GM12878 (cell line): ENCODE results near the gene MRPS9. TPM values are rescaled to one million over a fixed set of nuclear protein-coding genes. Genes with fewer than 3 reads are reported as not detected.

Source experiments
- ATAC-seq: fragments of 200-7000 bp; cut with Tn5 transposase; 3 replicates; pipeline ENCODE4 v1.9.1; 2020; ENCODE audit warnings: mild to moderate bottlenecking, moderate library complexity
- BruUV-seq: library from RNA; stranded (reverse); fragments of 400-500 nt; replicated peaks from 2 replicates; lab custom pipeline; 2021; lab: Mats Ljungman, UMichigan
- CTCF ChIA-PET: fragments of 300-600 bp; sonication (Branson Sonifier 250); formaldehyde crosslinking; extraction: SDS; loops from one replicate; lab custom pipeline; 2021; ENCODE audit warnings: inconsistent platforms; lab: Yijun Ruan, JAX
- POLR2A ChIA-PET: fragments of 350-600 bp; formaldehyde crosslinking; extraction: SDS; loops from one replicate; lab custom pipeline; 2021; ENCODE audit warnings: inconsistent platforms; lab: Charles Lee
- RAD21 ChIA-PET: fragments of 300-600 bp; sonication (Branson Sonifier 250); formaldehyde crosslinking; loops from one replicate; lab custom pipeline; 2023; ENCODE audit warnings: antibody characterized with exemption; ENCODE audit not compliant: unreplicated experiment; lab: Charles Lee
- SMC1A ChIA-PET: fragments of 300-600 bp; sonication (Branson Sonifier 250); formaldehyde crosslinking; loops from one replicate; lab custom pipeline; 2023; ENCODE audit not compliant: unreplicated experiment, uncharacterized antibody; lab: Charles Lee
- DNase-seq: peaks from one replicate; pipeline ENCODE4 v3.0.0-alpha.2; 2011; ENCODE audit warnings: low read depth, low spot score
- FAIRE-seq: peaks from 3 replicates; lab custom pipeline; 2011; peaks lifted over from hg19 to GRCh38; lab: Jason Lieb, UNC
- H2AFZ ChIP-seq: 2 replicates; pipeline ENCODE4 v1.6.0; 2011; ENCODE audit warnings: low read depth, low read length, control low read depth; ENCODE audit not compliant: control insufficient read depth
- H3K27ac ChIP-seq: 2 replicates; pipeline ENCODE4 v1.5.1; 2011; ENCODE audit warnings: control low read depth; ENCODE audit not compliant: control insufficient read depth, insufficient read depth
- H3K27me3 ChIP-seq, 2 experiments: replicated peaks in 1 of 2; 2 replicates each; pipeline versions ENCODE4 v1.6.0 to v1.6.1; 2011; ENCODE audit warnings: low read length in 1 of 2; ENCODE audit not compliant: control insufficient read depth in 2 of 2, insufficient read depth in 2 of 2
- H3K36me3 ChIP-seq, 2 experiments: 2 replicates each; pipeline ENCODE4 v1.5.1; 2011; ENCODE audit warnings: low read length in 1 of 2; ENCODE audit not compliant: control insufficient read depth in 2 of 2, insufficient read depth in 2 of 2
- H3K4me1 ChIP-seq: 2 replicates; pipeline ENCODE4 v1.6.1; 2011; ENCODE audit warnings: mild to moderate bottlenecking, low read length, moderate library complexity, mixed read lengths; ENCODE audit not compliant: control insufficient read depth, insufficient read depth
- H3K4me2 ChIP-seq: 2 replicates; pipeline ENCODE4 v1.6.0; 2011; ENCODE audit warnings: control low read depth; ENCODE audit not compliant: control insufficient read depth, insufficient read depth
- H3K4me3 ChIP-seq: fragments of 200-600 bp; sonication (generic); 2 replicates; pipeline ENCODE4 v1.5.1; 2016
- H3K79me2 ChIP-seq: 2 replicates; pipeline ENCODE4 v1.6.0; 2011; ENCODE audit warnings: low read length; ENCODE audit not compliant: control insufficient read depth, insufficient read depth
- H3K9ac ChIP-seq: 2 replicates; pipeline ENCODE4 v1.8.0; 2011; ENCODE audit warnings: low read length, control low read depth, mixed read lengths; ENCODE audit not compliant: control insufficient read depth, insufficient read depth
- H3K9me3 ChIP-seq: replicated peaks from 3 replicates; pipeline ENCODE4 v1.5.1; 2011; ENCODE audit warnings: mild to moderate bottlenecking, low read length; ENCODE audit not compliant: control insufficient read depth, insufficient read depth
- H4K20me1 ChIP-seq: 2 replicates; pipeline ENCODE4 v1.6.0; 2011; ENCODE audit not compliant: control insufficient read depth, insufficient read depth
- BCL11A ChIP-seq: IDR thresholded peaks from 2 replicates; pipeline ENCODE4 v1.6.1; 2011; ENCODE audit warnings: low read depth, low read length
- CHD1 ChIP-seq: IDR thresholded peaks from 2 replicates; pipeline ENCODE4 v1.6.1; 2012; ENCODE audit warnings: low read depth, low read length, improper control_type of control experiment
- EGR1 ChIP-seq, 2 experiments: IDR thresholded peaks; 1 replicate in 1 of 2; 2 replicates in 1 of 2; pipeline ENCODE4 v1.6.1; 2011 to 2012; ENCODE audit warnings: low read depth in 2 of 2, low read length in 2 of 2, borderline replicate concordance in 1 of 2, mild to moderate bottlenecking in 1 of 2, moderate library complexity in 1 of 2
- FOXM1 ChIP-seq: IDR thresholded peaks from 2 replicates; pipeline ENCODE4 v1.6.1; 2012; ENCODE audit warnings: low read depth, mild to moderate bottlenecking, inconsistent platforms, low read length, moderate library complexity
- NFYB ChIP-seq: IDR thresholded peaks from 2 replicates; pipeline ENCODE4 v1.6.1; 2011; ENCODE audit warnings: low read depth, mild to moderate bottlenecking, low read length, improper control_type of control experiment, moderate library complexity; ENCODE audit not compliant: insufficient read depth
- ZNF384 ChIP-seq: IDR thresholded peaks from 2 replicates; pipeline ENCODE4 v1.6.1; 2012; ENCODE audit warnings: low read depth, mild to moderate bottlenecking, low read length, improper control_type of control experiment, borderline replicate concordance
- WGBS: methylation state at CpG from one replicate; pipeline ENCODE4 v1.1.6; 2016; ENCODE audit warnings: low lambda C conversion rate; ENCODE audit not compliant: insufficient replicate concordance, insufficient coverage; ENCODE audit errors: missing lambda C conversion rate; 5-methylcytosine and 5-hydroxymethylcytosine counted together
- in situ Hi-C: fragments of 300-500 bp; cut with MboI; formaldehyde crosslinking; loops from 9 replicates; pipeline ENCODE4 v1.14.3; 2018; ENCODE audit warnings: mixed read lengths
- intact Hi-C: fragments of 100-400 bp; cut with micrococcal nuclease; formaldehyde crosslinking; loops from one replicate; pipeline ENCODE4 v1.14.2; 2022; ENCODE audit not compliant: unreplicated experiment
- polyA plus RNA-seq, 11 experiments: library from polyadenylated mRNA; depleted of rRNA in 4 of 11; unstranded in 6 of 11; stranded (reverse) in 5 of 11; fragments of >200 nt; fragmentation: Nextera tagmentation in 4 of 11; fragmentation: Illumina TruSeq in 1 of 11; extraction: Ambion mirVana in 4 of 11; extraction: Trizol in 1 of 11; gene quantifications; 1 replicate in 1 of 11; 2 replicates in 10 of 11; pipeline versions ENCODE4 v1.2.1 to v1.2.3, GENCODE V29; 2011 to 2016; ENCODE audit warnings: inconsistent platforms in 2 of 11, missing spikeins in 2 of 11, low read depth in 1 of 11
- total RNA-seq, 4 experiments: library from RNA; depleted of rRNA in 3 of 4; stranded (reverse); fragments of >200 nt in 3 of 4; fragmentation: Illumina TruSeq in 1 of 4; extraction: Trizol in 1 of 4; gene quantifications; 2 replicates each; pipeline versions ENCODE4 v1.2.1 to v1.2.3, GENCODE V29; 2013 to 2021
- TF ChIP-seq, protein P1 (sequence below): fragments of 450-650 bp; formaldehyde crosslinking; IDR thresholded peaks from 2 replicates; pipeline ENCODE4 v1.4.0; 2020; ENCODE audit warnings: mild to moderate bottlenecking, moderate library complexity

Gene MRPS9
- total and polyA plus RNA-seq, 10 of the 15 experiments (the other 5 are each of a cell fraction or from before 2014, with no cell fraction given) = 39.1 to 111 (median 63.4) TPM

GRCh38 chr2:105111365-105112150 is 73.7 kb downstream of the MRPS9 start:
- Histone ChIP-seq H3K27me3 (no peaks in the 10 kb centered on the region), H3K9me3 (no peaks in the 10 kb centered on the region), H3K4me3 (no peak overlapping the region), H2AFZ (no peak overlapping the region), H3K9ac (no peak overlapping the region), H3K4me1 (peaks cover 5% of the 10 kb centered on the region), H3K79me2 (no peaks in the 10 kb centered on the region), H3K27ac (no peak overlapping the region), H3K4me2 (no peak overlapping the region), H4K20me1 (no peaks in the 10 kb centered on the region), H3K36me3 (no peaks in the 10 kb centered on the region)
- TF ChIP-seq NFYB (no peak), BCL11A (no peak), ZNF384 (no peak), EGR1 (IDR thresholded peaks at IDR 0.05; ENCODE audit: borderline replicate concordance in 1 of 2, low read depth in 2 of 2, low read length in 2 of 2) (no peak), CHD1 (no peak), FOXM1 (no peak)
- TF ChIP-seq, protein P1, sequence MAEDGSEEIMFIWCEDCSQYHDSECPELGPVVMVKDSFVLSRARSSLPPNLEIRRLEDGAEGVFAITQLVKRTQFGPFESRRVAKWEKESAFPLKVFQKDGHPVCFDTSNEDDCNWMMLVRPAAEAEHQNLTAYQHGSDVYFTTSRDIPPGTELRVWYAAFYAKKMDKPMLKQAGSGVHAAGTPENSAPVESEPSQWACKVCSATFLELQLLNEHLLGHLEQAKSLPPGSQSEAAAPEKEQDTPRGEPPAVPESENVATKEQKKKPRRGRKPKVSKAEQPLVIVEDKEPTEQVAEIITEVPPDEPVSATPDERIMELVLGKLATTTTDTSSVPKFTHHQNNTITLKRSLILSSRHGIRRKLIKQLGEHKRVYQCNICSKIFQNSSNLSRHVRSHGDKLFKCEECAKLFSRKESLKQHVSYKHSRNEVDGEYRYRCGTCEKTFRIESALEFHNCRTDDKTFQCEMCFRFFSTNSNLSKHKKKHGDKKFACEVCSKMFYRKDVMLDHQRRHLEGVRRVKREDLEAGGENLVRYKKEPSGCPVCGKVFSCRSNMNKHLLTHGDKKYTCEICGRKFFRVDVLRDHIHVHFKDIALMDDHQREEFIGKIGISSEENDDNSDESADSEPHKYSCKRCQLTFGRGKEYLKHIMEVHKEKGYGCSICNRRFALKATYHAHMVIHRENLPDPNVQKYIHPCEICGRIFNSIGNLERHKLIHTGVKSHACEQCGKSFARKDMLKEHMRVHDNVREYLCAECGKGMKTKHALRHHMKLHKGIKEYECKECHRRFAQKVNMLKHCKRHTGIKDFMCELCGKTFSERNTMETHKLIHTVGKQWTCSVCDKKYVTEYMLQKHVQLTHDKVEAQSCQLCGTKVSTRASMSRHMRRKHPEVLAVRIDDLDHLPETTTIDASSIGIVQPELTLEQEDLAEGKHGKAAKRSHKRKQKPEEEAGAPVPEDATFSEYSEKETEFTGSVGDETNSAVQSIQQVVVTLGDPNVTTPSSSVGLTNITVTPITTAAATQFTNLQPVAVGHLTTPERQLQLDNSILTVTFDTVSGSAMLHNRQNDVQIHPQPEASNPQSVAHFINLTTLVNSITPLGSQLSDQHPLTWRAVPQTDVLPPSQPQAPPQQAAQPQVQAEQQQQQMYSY (CRISPR knock-in tag) = no peak
- BruUV-seq = no TSS peak
- RAD21 ChIA-PET = no interaction called here
- FAIRE-seq = no peak
- CTCF ChIA-PET = interaction anchor here (0.6 to 9.1 kb wide), 3 partner anchors 124 to 1950 kb away, joined by 3 to 291 read pairs (median 3); partner anchors contain the start of gene GPR45
- ATAC-seq = no peak
- SMC1A ChIA-PET = interaction anchor here (1.0 kb wide), 1 partner anchor 124 kb away, joined by 3 read pairs; no protein-coding TSS in a partner anchor
- intact Hi-C loops (no loop called here), in situ Hi-C loops (loop anchor here (5.0 kb wide), 1 partner anchor 126 kb away; no protein-coding TSS in a partner anchor)
- DNase-seq = no peak
- POLR2A ChIA-PET = no interaction called here
- 77% methylated on average over 15 of the region's 15 CpGs for WGBS
